NCI-H345 treated with DMSO at 0.1 percent for 48 hours (cell line): Measurements from ENCODE around the gene SLC9A9.

Source experiments
- DNase-seq: peaks from one replicate; lab custom pipeline; 2025; ENCODE audit not compliant: unreplicated experiment; lab: John Stamatoyannopoulos, UW

The SLC9A9 gene

DNA sequence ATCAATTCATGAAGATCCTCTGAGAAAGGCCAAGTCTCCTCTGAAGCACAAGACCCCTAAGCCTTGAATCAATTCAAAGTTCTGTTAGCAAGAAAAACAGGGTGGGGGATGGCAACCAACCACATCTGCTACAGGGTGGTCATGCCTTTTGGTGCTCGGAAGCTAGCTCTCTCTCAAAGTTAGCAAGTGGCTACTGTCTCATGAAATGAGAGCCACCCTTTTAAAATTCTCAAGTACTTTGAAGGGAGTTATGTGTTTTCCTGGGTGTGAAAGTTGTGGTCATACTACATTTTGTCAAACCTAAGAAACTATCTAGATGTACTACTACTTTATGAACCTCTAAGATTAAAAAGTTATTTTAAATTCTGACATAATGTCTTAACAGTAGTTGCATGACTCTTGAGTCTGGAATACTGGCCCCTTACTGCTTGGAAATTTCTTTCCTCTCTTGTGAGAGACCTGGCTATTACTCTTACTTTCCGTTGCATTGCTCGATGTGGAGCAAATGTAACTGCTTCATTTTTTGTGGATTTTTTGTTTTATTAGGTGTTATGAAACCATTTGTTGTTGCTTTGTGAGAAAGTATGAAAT, 612.6 kb downstream of the SLC9A9 start:
- DNase-seq: no peak

DNA sequence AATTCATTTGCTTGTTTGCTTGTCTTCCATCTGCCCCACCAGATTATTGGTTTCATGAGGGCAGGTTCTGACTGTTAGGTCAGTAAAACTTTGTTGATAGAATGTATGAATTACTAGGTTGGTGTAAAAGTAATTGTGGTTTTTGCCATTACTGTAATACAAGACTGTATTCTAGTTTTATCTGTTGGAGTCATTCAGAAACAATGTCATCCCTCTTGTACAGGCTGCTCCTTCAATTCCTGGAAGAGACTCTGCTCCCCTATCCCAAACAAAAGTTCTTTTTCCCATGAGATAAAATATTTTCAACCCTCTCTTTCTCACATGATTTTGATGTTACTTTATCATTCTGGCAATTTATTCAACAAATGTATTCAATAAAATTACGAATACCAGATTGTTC, 613.7 kb downstream of the SLC9A9 start:
- DNase-seq: no peak

DNA sequence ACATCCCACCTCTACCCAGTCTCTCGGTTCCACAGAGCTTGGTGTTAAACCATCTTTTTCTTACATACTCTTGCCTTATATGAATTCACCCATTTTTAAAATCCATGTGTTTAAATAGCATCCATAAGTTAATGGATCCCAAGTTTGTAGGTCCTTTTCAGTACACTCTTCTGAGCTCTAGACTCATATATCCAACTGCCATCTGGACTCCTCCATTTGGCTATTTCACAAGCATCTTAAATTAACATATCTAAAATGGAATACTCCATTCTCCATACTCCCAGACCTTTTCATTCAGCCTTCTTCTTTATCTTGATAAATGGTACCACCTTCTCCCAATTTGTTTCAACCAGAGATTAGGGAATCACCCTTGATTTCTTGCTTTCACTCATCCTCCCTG, 615.3 kb downstream of the SLC9A9 start:
- DNase-seq: no peak

DNA sequence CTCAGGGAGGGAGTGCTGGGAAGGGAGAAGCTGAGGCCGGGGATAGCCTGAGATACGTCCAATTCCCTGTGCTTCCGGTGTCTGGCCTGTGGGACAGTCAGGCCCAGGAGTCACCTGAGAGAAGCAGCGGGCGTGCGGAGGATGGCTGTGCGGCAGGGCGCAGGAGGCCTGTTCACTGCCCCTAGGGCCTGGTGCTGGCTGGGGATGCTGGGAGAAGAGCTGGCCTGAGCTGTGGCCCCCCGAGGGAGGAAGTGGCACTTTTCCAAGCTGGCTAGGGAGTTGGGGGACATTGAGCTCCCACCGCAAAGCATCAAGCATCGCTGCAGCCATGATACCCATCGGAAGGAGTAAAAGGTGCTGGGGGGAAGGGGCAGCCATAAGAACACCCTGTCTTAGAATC, 619.9 kb downstream of the SLC9A9 start:
- no peak for DNase-seq

DNA sequence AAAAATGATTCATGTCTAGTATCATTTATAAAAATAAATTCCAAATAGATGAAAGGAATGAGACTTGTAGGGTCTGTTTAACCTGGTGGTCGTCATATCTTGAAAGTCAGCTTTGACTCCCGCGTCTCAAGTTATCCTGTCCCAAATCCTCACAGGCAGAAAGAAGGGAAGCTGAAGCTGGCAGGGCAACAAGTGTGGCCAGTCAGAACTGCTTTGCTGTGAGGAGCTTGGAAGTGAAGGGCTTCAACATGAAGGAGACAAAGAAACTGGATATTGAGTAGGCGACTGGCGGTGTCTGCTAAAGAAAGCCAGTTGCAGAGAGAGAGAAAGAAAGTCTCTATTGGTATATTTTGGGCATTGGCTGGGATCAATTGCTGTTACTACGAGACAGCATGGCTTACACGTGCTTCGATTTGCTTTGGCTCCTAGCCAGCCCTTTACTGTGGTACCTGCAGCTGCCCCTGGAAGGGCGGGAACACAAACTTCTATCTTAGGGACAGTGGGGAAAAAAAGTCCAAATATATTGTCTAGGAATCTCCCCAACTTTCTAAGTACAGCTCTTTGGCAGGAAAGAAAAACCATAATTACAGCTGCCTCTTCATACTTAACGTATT, 621.5 kb downstream of the SLC9A9 start:
- DNase-seq: peak; percentile 16

DNA sequence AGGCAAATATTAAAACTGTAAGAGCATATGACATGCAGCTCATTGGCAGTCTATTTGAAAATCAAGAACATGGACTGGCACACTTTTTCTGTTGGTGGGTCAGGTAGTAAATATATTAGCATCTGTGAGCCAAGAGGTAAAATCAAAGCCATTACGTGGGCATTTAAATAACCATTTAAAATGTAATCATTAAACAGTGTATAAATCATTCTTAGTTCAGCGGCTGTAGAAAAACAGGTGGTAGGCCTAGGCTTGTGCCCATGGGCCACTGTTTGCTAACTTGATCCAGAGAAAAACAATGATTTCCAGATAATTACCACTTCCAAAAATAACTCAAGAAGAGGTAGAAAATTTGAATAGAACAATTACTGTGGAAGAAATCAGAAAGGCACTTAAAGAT, 623.6 kb downstream of the SLC9A9 start:
- DNase-seq: no peak

DNA sequence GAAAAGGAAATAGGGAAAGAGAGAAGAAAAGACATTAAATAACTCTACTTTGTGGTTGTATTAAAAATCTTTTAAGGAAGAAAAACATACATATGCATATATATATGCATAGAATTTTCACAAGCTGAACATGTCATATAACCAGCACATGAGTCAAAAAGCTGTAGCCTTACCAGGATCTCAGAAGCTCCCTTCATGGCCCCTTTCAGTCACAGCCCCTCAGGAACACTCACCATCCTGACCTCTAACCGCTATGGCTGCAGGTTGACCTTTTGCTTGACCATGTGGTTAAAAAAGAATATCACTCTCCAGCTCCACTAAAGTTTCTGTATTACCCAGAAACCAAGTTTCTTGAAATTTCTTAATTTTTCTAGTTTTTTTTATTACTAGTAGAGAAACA, 625.3 kb downstream of the SLC9A9 start:
- DNase-seq: no peak

DNA sequence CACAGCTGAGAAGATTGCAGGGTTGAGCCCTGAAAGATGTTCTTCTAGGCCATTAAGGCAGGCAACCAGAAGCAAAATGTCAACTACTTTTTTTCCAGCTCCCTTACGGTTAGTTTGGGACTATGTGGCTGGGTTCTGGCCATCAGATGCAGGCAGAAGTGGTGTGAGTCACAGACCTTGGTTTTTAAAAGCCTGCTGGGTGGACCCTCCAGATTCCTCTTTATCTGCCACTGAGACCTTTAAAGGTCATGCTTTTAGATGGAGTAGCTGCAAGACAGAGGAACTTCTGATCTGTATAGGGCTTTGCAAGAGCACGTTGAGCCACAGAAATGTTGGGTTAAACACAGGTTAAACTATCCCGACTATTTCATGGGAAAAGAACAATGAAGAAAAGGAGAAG, 625.8 kb downstream of the SLC9A9 start:
- no peak for DNase-seq

DNA sequence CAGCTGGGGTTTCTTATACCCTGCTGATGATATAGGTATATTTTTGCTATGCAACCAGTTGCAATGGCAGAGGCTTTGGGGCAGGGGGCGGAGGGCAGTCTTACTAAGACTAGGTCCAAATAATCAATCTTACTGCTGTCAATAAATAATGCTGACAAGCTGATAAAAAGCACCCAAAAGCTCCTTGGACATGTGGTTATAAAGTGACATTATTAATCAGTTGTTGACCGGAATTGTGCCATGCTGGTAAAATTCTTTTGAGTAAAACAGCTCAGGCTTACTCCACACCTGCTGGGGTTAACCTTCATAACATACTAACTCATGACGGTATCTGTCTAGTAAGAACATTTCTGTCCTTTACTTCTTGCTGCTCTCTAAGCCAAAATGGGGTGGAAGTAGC, 626.8 kb downstream of the SLC9A9 start:
- DNase-seq: no peak

DNA sequence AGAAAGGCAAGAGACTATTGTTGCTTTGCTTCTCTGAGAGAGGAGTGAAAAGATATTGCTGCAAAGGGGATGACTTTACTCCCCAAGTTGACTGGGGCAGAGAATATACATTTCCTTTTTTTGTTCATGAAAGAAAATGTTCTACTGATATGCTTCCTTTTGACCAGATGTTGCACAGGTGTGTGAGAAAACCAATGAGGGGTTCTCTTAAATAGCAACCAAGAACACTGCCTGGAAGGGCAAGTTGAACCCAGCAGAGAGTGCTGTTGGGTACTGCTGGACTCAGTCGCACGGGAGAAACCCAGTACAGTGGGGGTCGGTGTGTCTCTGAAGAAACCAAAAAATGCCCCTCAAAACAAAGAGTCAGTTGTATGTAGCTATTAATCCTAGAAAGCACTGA, 627.5 kb downstream of the SLC9A9 start:
- no peak for DNase-seq

DNA sequence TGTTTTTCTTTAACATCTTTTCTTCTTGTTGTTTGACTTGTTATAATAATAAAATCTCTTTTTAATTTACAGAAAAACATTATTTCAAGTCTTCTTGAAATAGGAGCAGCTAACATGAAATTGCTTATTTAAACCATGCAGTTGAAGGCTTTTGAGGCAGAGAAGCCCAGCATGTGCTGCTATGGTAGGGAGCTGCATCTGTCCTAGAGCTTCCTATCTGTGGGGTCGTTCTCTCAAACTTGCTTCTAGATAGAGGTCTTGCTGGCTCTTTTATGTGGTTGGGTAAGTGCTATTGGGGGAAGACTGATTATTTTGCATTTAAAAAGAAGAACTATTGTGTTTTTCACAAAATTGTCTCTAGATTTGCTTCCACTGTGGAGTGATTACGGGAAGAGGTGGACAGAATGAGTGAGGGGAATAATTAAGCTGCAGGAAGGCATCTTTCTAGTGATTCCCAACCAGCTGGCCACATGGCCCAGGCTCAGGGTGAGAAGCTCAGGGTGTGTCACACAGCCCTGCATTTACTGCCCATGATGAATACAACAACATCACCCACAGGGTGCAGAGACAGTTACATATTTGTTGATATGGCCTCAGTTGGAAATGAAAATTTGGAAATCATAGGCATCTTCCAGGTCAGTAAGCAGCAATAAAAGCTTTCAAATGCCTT, 630.0 kb downstream of the SLC9A9 start:
- no peak for DNase-seq

DNA sequence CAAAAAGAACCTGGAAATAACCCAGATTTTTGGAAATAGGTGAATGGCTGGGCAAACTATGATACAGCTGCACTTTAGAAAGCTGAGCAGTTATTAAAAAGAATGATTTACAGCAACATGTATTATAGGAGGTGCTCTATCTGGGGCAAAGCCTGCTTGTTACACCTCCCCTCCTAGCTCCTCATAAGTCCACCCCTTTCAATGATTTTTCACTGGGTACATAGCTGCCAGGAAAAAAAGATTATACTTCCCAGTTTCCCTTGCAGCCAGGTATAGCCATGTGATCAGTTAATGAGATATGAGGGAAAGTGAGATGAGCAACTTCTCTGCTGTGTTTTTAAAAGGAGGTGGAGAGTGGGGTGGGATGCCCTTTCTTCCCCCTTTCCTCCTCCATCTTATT, 631.0 kb downstream of the SLC9A9 start:
- no peak for DNase-seq

DNA sequence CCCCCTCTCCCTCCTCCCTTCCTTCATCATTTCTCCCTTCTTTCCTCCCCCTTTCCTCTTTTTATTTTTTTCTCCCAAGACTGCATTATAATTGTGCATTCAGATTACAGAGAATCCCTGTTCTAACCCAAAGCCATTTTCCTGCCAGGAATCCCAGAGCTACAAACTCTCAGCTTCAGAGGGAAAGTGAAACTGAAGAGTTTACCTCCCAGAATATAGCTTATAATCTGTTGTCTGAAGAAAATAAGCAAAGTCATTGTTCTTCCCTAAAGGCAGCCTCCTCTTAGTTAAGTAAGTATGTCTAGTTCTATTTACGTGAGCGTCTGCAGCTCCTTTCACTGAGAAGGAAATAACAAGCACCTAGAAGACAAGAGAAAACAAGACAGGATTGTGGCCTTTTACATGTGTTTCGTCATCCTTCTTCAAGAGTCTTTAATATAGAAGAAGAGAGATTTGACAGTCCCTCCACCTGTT, 631.5 kb downstream of the SLC9A9 start:
- no peak for DNase-seq
